ENCODE results near the gene ZFP36L1.

ZFP36L1 gene

GRCh38 chr14:68782091-68782981 lies 10.5 kb downstream of the ZFP36L1 start:
- ChIA-PET POLR2A (ENCODE audit: low non-redundant PET) (no interaction called here), CTCF (interaction anchor here (0.7 to 1.1 kb wide), 2 partner anchors 8 to 676 kb away, joined by 3 to 4 read pairs; no protein-coding TSS in a partner anchor)
- H3K27ac ChIP-seq: peak overlapping the region; percentile 53
- TF ChIP-seq, protein P1, sequence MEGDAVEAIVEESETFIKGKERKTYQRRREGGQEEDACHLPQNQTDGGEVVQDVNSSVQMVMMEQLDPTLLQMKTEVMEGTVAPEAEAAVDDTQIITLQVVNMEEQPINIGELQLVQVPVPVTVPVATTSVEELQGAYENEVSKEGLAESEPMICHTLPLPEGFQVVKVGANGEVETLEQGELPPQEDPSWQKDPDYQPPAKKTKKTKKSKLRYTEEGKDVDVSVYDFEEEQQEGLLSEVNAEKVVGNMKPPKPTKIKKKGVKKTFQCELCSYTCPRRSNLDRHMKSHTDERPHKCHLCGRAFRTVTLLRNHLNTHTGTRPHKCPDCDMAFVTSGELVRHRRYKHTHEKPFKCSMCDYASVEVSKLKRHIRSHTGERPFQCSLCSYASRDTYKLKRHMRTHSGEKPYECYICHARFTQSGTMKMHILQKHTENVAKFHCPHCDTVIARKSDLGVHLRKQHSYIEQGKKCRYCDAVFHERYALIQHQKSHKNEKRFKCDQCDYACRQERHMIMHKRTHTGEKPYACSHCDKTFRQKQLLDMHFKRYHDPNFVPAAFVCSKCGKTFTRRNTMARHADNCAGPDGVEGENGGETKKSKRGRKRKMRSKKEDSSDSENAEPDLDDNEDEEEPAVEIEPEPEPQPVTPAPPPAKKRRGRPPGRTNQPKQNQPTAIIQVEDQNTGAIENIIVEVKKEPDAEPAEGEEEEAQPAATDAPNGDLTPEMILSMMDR (conservative IDR thresholded peaks at IDR 0.05; ENCODE audit: low read depth): no peak
- DNase-seq (ENCODE audit: low spot score): no peak

DNA sequence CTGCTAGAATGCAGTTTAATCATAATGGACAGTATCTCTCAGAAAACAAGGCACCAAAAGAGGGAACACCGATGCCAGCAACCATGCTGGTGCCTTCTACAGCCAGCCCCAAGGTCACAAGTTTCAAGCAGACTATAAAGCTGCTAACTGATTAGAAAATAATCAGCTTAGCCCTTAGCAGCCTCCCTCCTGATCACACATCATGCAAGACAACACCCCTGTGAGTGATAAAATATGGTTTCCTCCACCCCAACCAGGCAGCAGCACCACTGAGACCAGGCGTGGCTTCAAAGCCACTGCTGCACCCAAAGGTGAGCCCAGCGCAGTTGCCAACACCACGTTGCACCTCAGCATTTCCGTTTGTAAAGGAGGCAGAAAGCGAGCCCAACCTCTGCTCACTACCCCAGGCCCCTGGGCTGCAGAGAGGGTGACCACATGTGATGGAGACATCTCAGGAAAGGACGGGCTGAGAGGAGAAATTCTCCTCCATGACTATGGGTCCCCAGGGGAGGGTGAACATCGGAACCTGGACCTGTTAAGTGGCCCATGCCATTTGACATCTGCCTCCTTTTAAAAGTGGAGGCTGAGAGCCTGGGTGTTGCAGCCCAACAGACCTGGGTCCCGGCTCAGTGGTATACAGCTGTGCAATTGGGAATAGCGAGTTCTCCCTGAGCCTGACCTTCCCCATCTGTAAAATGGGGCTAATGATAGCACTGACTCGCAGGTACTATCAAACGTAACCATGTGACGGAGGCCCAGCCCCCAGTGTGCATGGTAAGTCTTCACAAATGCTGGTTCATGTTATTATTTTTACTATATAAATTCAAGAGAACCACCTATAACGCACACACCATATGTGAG lies 11.5 kb downstream of the ZFP36L1 start:
- no peak for DNase-seq (ENCODE audit: low spot score)
- CTCF ChIA-PET: interaction anchor here (0.7 kb wide), 1 partner anchor 8 kb away, joined by 3 read pairs; no protein-coding TSS in a partner anchor
- H3K27ac ChIP-seq: peak overlapping the region; percentile 69
- TF ChIP-seq, protein P1 (conservative IDR thresholded peaks at IDR 0.05; ENCODE audit: low read depth): no peak
- POLR2A ChIA-PET (ENCODE audit: low non-redundant PET): no interaction called here

GRCh38 chr14:68780358-68781160 lies 12.3 kb downstream of the ZFP36L1 start:
- TF ChIP-seq, protein P1 (conservative IDR thresholded peaks at IDR 0.05; ENCODE audit: low read depth): no peak
- no peak for DNase-seq (ENCODE audit: low spot score)
- POLR2A ChIA-PET (ENCODE audit: low non-redundant PET): no interaction called here
- CTCF ChIA-PET: interaction anchor here (0.7 kb wide), 1 partner anchor 8 kb away, joined by 3 read pairs; no protein-coding TSS in a partner anchor
- H3K27ac ChIP-seq: peak overlapping the region; percentile 69

DNA sequence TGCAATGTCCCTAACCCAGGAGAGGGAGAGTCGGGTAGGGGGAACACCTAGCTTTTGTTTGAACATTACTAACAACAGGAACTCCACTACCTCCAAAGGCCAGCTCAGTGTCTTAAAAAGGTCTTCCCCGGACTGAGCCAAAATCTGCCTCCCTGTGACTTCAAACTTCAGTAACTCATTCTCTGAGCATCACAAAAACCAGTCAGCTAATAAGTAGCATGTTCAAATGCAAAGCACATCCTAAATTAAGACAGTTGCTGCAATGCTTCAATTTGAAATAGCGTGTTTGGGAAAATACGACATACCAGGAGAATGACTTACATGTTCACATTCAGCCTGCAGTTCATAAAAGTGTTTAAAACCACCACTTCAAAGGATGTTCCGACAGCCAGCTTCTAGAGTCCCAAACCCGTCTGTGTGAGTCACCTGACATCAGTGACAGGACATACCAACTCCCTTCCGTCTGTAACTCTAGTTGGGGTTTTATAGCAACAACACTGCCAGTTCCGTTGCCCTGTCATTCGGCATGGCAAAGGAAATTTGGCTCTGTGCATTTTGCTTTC lies 13.0 kb downstream of the ZFP36L1 start:
- ChIA-PET POLR2A (ENCODE audit: low non-redundant PET) (interaction anchor here (1.1 kb wide), 1 partner anchor 39 kb away, joined by 3 read pairs; no protein-coding TSS in a partner anchor), CTCF (no interaction called here)
- TF ChIP-seq, protein P1 (conservative IDR thresholded peaks at IDR 0.05; ENCODE audit: low read depth): no peak
- DNase-seq (ENCODE audit: low spot score): no peak
- peak overlapping the region; percentile 69; the same call in 1 of the 2 replicates for H3K27ac ChIP-seq

- POLR2A ChIA-PET (ENCODE audit: low non-redundant PET): no interaction called here
- TF ChIP-seq, protein P1 (conservative IDR thresholded peaks at IDR 0.05; ENCODE audit: low read depth): no peak
These were observed 15.2 kb downstream of the ZFP36L1 start for GRCh38 chr14:68777644-68778043.

More at GRCh38 chr14:68777644-68778043, 15.2 kb downstream of the ZFP36L1 start:
- H3K27ac ChIP-seq: no peak overlapping the region
- CTCF ChIA-PET: no interaction called here
- no peak for DNase-seq (ENCODE audit: low spot score)
